ENCODE measurements around the gene PLA2G12A.

The PLA2G12A gene

GRCh38 chr4:109723110-109723509, 6.8 kb downstream of the PLA2G12A start:
- no peak for TF ChIP-seq TEAD4 (IDR thresholded peaks at IDR 0.05)
- no peak for TF ChIP-seq NFIC (IDR thresholded peaks at IDR 0.05)
- no peak for TF ChIP-seq TCF12 (IDR thresholded peaks at IDR 0.05; ENCODE audit: low read depth)
- no peak for TF ChIP-seq MAX (IDR thresholded peaks at IDR 0.05)
- TF ChIP-seq REST (IDR thresholded peaks at IDR 0.05; ENCODE audit: low read depth), result no peak
- TF ChIP-seq ZBTB7A (IDR thresholded peaks at IDR 0.05; ENCODE audit: low read depth), result no peak
- no peak for TF ChIP-seq EP300 (IDR thresholded peaks at IDR 0.05; ENCODE audit: borderline replicate concordance)
- no peak for TF ChIP-seq FOXM1 (IDR thresholded peaks at IDR 0.05; ENCODE audit: borderline replicate concordance, low read depth)
- TF ChIP-seq RAD21 (IDR thresholded peaks at IDR 0.05; ENCODE audit: low read depth), result no peak
- no peak for TF ChIP-seq CREB1 (IDR thresholded peaks at IDR 0.05; ENCODE audit: low read depth)
- no peak for TF ChIP-seq CEBPB (IDR thresholded peaks at IDR 0.05)
- no peak for TF ChIP-seq YY1 (IDR thresholded peaks at IDR 0.05; ENCODE audit: low read depth)
- TF ChIP-seq EGR1 (IDR thresholded peaks at IDR 0.05), result no peak
- TF ChIP-seq TAF1 (IDR thresholded peaks at IDR 0.05; ENCODE audit: low read depth), result no peak
- TF ChIP-seq USF1 (IDR thresholded peaks at IDR 0.05), result no peak

GRCh38 chr4:109722357-109722756, 7.5 kb downstream of the PLA2G12A start:
- TF ChIP-seq TEAD4 (IDR thresholded peaks at IDR 0.05) (no peak), RAD21 (IDR thresholded peaks at IDR 0.05; ENCODE audit: low read depth) (no peak)

- TF ChIP-seq CREB1 (IDR thresholded peaks at IDR 0.05; ENCODE audit: low read depth) (no peak), CEBPB (IDR thresholded peaks at IDR 0.05) (no peak), REST (IDR thresholded peaks at IDR 0.05; ENCODE audit: low read depth) (no peak), ZBTB7A (IDR thresholded peaks at IDR 0.05; ENCODE audit: low read depth) (no peak), EGR1 (IDR thresholded peaks at IDR 0.05) (no peak), TCF12 (IDR thresholded peaks at IDR 0.05; ENCODE audit: low read depth) (no peak), RAD21 (IDR thresholded peaks at IDR 0.05; ENCODE audit: low read depth) (no peak), EP300 (IDR thresholded peaks at IDR 0.05; ENCODE audit: borderline replicate concordance) (no peak), YY1 (IDR thresholded peaks at IDR 0.05; ENCODE audit: low read depth) (no peak), FOXM1 (IDR thresholded peaks at IDR 0.05; ENCODE audit: borderline replicate concordance, low read depth) (no peak)
These were observed 8.8 kb downstream of the PLA2G12A start for GRCh38 chr4:109721033-109721432.

GRCh38 chr4:109719604-109720003, 10.3 kb downstream of the PLA2G12A start:
- TF ChIP-seq TAF1 (IDR thresholded peaks at IDR 0.05; ENCODE audit: low read depth), result no peak
- no peak for TF ChIP-seq CEBPB (IDR thresholded peaks at IDR 0.05)
- no peak for TF ChIP-seq ZBTB7A (IDR thresholded peaks at IDR 0.05; ENCODE audit: low read depth)
- TF ChIP-seq MAX (IDR thresholded peaks at IDR 0.05), result no peak
- TF ChIP-seq FOXM1 (IDR thresholded peaks at IDR 0.05; ENCODE audit: borderline replicate concordance, low read depth), result no peak
- TF ChIP-seq YY1 (IDR thresholded peaks at IDR 0.05; ENCODE audit: low read depth), result no peak
- TF ChIP-seq NFIC (IDR thresholded peaks at IDR 0.05), result no peak
- no peak for TF ChIP-seq TEAD4 (IDR thresholded peaks at IDR 0.05)
- no peak for TF ChIP-seq USF1 (IDR thresholded peaks at IDR 0.05)
- TF ChIP-seq RAD21 (IDR thresholded peaks at IDR 0.05; ENCODE audit: low read depth), result no peak
- no peak for TF ChIP-seq CREB1 (IDR thresholded peaks at IDR 0.05; ENCODE audit: low read depth)
- TF ChIP-seq TCF12 (IDR thresholded peaks at IDR 0.05; ENCODE audit: low read depth), result no peak
- no peak for TF ChIP-seq REST (IDR thresholded peaks at IDR 0.05; ENCODE audit: low read depth)
- no peak for TF ChIP-seq EGR1 (IDR thresholded peaks at IDR 0.05)
- no peak for TF ChIP-seq EP300 (IDR thresholded peaks at IDR 0.05; ENCODE audit: borderline replicate concordance)

GRCh38 chr4:109718759-109719158, 11.1 kb downstream of the PLA2G12A start:
- no peak for TF ChIP-seq USF1 (IDR thresholded peaks at IDR 0.05)
- no peak for TF ChIP-seq REST (IDR thresholded peaks at IDR 0.05; ENCODE audit: low read depth)
- TF ChIP-seq TEAD4 (IDR thresholded peaks at IDR 0.05), result no peak
- no peak for TF ChIP-seq CREB1 (IDR thresholded peaks at IDR 0.05; ENCODE audit: low read depth)
- no peak for TF ChIP-seq ZBTB7A (IDR thresholded peaks at IDR 0.05; ENCODE audit: low read depth)
- no peak for TF ChIP-seq NFIC (IDR thresholded peaks at IDR 0.05)
- TF ChIP-seq YY1 (IDR thresholded peaks at IDR 0.05; ENCODE audit: low read depth), result no peak
- no peak for TF ChIP-seq TAF1 (IDR thresholded peaks at IDR 0.05; ENCODE audit: low read depth)
- TF ChIP-seq FOXM1 (IDR thresholded peaks at IDR 0.05; ENCODE audit: borderline replicate concordance, low read depth), result no peak
- no peak for TF ChIP-seq CEBPB (IDR thresholded peaks at IDR 0.05)
- no peak for TF ChIP-seq MAX (IDR thresholded peaks at IDR 0.05)
- no peak for TF ChIP-seq RAD21 (IDR thresholded peaks at IDR 0.05; ENCODE audit: low read depth)
- TF ChIP-seq TCF12 (IDR thresholded peaks at IDR 0.05; ENCODE audit: low read depth), result no peak
- TF ChIP-seq EGR1 (IDR thresholded peaks at IDR 0.05), result no peak
- no peak for TF ChIP-seq EP300 (IDR thresholded peaks at IDR 0.05; ENCODE audit: borderline replicate concordance)

Data from Ishikawa (cell line).